Naive thymus-derived CD8-positive, alpha-beta T cell (primary cell): ENCODE results near the gene KLHL29. TPM values are rescaled to one million over a fixed set of nuclear protein-coding genes. Genes with fewer than 3 reads are reported as not detected.

Experiments
- ATAC-seq, 2 donors: fragments of 150-1000 bp; cut with Tn5 transposase in 1 of 2; sonication (Bioruptor Pico), chemical (Tn5 transposase) in 1 of 2; 1 replicate in 1 of 2; 2 replicates in 1 of 2; pipeline ENCODE4 v1.10.0; 2021; ENCODE audit warnings: mild to moderate bottlenecking in 2 of 2, moderate library complexity in 2 of 2
- POLR2A ChIA-PET: fragments of 350-600 bp; sonication (Branson Sonifier 250); formaldehyde crosslinking; loops from one replicate; lab custom pipeline; 2021; ENCODE audit warnings: antibody characterized with exemption; lab: Charles Lee
- DNase-seq, 10 donors: peaks; one replicate each; pipeline versions ENCODE4 v3.0.0 to v3.0.0-alpha.2; 2020 to 2022
- H3K27ac Mint-ChIP-seq, 10 donors: one replicate each; pipeline ENCODE4 v1.8.0; 2020 to 2022; ENCODE audit warnings: mild to moderate bottlenecking in 10 of 10, mixed read lengths in 10 of 10, moderate library complexity in 4 of 10, inconsistent platforms in 1 of 10
- H3K27me3 Mint-ChIP-seq, 5 donors: one replicate each; pipeline ENCODE4 v1.8.0; 2021 to 2022; ENCODE audit warnings: mixed read lengths in 5 of 5
- H3K36me3 Mint-ChIP-seq, 3 donors: one replicate each; pipeline ENCODE4 v1.8.0; 2020 to 2022; ENCODE audit warnings: mixed read lengths in 3 of 3, mild to moderate bottlenecking in 2 of 3, inconsistent platforms in 1 of 3
- H3K4me1 Mint-ChIP-seq, 4 donors: one replicate each; pipeline ENCODE4 v1.8.0; 2021 to 2022; ENCODE audit warnings: mixed read lengths in 4 of 4
- H3K4me3 Mint-ChIP-seq, 10 donors: one replicate each; pipeline ENCODE4 v1.8.0; 2020 to 2022; ENCODE audit warnings: mild to moderate bottlenecking in 10 of 10, mixed read lengths in 10 of 10, moderate library complexity in 6 of 10, inconsistent platforms in 1 of 10
- H3K9me3 Mint-ChIP-seq, 9 donors: one replicate each; pipeline ENCODE4 v1.8.0; 2020 to 2022; ENCODE audit warnings: mixed read lengths in 9 of 9, mild to moderate bottlenecking in 3 of 9, inconsistent platforms in 1 of 9, moderate library complexity in 1 of 9
- polyA plus RNA-seq, 3 donors: library from polyadenylated mRNA; unstranded; fragments of 300-500 nt; fragmentation: Illumina TruSeq; gene quantifications; one replicate each; pipeline ENCODE4 v1.2.3, GENCODE V29; 2021
- total RNA-seq, 8 experiments: library from RNA in 2 of 8; stranded (reverse) in 2 of 8; gene quantifications; one replicate each; pipeline ENCODE4 v1.2.3 and lab custom pipeline; 2021 to 2026

The KLHL29 gene
- total and polyA plus RNA-seq, 5 experiments from 2014 or later, result 0.02 to 1.7 (median 0.14) TPM

DNA sequence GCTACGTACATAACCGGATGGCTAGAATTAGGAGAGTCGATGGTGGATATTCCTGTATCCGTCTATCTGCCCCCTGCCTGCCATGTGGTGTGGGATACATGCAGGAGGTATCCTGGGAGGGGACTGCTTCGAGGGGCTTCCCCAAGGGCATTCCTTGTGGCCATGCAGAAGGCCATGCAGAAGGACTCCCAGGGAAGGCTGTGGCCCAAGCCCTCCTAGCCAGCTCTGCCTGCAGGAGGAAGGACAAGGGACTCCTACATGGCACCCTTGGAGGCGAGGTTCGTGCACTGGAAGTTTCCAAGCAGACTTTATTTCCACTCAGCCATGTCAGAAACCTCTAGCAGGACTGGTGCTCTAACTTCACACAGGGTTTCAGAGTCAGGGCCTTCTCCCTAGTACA lies 136.1 kb downstream of the KLHL29 start:
- H3K4me1 Mint-ChIP-seq, result peaks cover 4 to 9% (median 6%) of the 10 kb centered on the region in 4 donors
- ATAC-seq, result no peak
- no peaks in the 10 kb centered on the region for H3K36me3 Mint-ChIP-seq
- H3K27me3 Mint-ChIP-seq, result peaks cover 0 to 10% (median 0%) of the 10 kb centered on the region in 5 donors
- H3K9me3 Mint-ChIP-seq, result no peaks in the 10 kb centered on the region
- H3K4me3 Mint-ChIP-seq, result no peak overlapping the region
- H3K27ac Mint-ChIP-seq, result no peak overlapping the region
- POLR2A ChIA-PET, result no interaction called here
- DNase-seq, result no peak

DNA sequence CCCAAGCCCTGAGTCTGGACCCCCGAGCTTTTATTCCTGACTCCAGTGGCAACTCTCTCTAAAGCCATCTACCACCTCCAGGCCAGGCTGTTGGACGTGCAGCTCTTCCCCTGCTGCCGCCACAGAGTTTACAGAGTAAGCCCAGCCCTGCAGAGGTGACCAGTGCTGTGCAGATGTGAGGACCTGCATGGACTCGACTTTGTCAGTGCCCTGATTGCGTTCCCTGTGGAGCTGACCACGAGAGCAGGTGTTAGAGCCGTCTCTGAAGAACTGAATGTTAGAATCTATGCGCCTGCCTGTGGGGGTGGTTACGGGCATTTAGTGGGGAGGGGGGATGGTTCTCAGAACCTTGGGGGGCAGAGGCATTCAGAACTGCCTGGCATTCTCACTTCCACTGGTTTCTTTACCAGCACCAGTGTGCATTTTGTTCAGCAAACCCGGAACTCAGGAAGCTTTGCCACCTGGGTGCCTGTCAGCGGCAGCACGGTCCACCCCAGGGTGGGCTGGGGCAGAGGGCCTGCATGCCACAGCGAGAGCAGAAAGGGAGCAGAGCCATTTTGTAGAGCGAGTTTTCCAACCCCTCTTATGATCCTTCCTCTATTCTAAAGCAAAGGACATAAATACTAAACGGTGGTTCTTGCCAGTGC lies 137.9 kb downstream of the KLHL29 start:
- no peak overlapping the region for H3K4me3 Mint-ChIP-seq
- POLR2A ChIA-PET, result interaction anchor here (0.6 kb wide), 1 partner anchor 1760 kb away, joined by 6 read pairs; no protein-coding TSS in a partner anchor
- peak overlapping the region in 1 of 10 donors; percentile 44 for H3K27ac Mint-ChIP-seq
- DNase-seq (no peak), ATAC-seq (no peak)
- peaks cover 6 to 13% (median 12%) of the 10 kb centered on the region in 4 donors for H3K4me1 Mint-ChIP-seq
- H3K27me3 Mint-ChIP-seq, result peaks cover 0 to 5% (median 0%) of the 10 kb centered on the region in 5 donors
- H3K9me3 Mint-ChIP-seq, result no peaks in the 10 kb centered on the region
- no peaks in the 10 kb centered on the region for H3K36me3 Mint-ChIP-seq

DNA sequence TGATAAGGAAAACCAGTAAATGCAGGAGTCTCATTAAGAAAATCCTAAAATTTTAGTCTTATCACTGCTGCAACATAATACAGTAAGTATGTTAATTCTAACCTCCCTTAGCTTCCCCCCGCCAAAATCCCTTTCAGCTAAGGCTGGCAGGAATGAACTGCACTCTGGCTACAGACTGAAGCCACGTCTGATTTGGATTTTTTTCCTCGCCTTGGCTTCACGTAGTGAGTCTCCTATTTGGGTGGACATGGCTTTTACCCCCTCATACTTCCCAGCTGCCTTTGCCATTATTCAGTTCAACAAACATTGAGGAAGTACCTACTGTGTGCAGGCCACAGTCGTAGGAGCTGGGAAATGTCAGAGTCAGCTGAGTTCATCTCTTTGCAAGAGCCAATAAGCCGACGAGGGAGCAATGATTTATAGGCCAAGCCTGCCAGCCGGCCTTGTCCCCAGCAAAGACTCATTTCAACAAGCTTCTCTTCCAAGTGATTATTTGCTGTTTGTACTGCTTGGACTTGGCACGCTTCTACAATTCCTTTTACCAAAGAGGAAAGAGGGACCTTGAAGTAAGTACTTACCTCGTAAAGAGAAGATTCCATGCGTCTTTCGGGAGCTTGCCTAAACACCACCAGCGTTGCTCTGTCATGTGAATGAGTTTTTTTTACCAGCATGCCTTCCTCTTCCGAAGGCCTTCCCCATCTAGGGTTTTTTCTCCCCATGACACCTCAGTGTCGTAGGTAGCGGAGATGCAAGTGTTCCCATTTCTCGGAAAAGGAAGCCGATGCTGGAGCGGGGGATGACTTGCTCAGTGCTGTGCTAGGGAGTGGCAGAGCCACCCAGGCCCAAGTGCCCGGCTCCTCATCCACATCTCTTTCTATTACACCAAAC lies 138.6 kb downstream of the KLHL29 start:
- Mint-ChIP-seq H3K9me3 (no peaks in the 10 kb centered on the region), H3K27me3 (peaks cover 0 to 5% (median 0%) of the 10 kb centered on the region in 5 donors), H3K36me3 (no peaks in the 10 kb centered on the region), H3K4me1 (peaks cover 6 to 13% (median 12%) of the 10 kb centered on the region in 4 donors), H3K27ac (no peak overlapping the region), H3K4me3 (no peak overlapping the region)
- DNase-seq, result no peak
- no peak for ATAC-seq
- POLR2A ChIA-PET, result no interaction called here

GRCh38 chr2:23524261-23524706 lies 139.3 kb downstream of the KLHL29 start:
- Mint-ChIP-seq H3K9me3 (no peaks in the 10 kb centered on the region), H3K36me3 (no peaks in the 10 kb centered on the region), H3K4me1 (peaks cover 6 to 13% (median 11%) of the 10 kb centered on the region in 4 donors), H3K27ac (no peak overlapping the region), H3K4me3 (no peak overlapping the region), H3K27me3 (peaks cover 0 to 5% (median 0%) of the 10 kb centered on the region in 5 donors)
- ATAC-seq (no peak), DNase-seq (no peak)
- POLR2A ChIA-PET, result no interaction called here

- no peak overlapping the region for H3K4me3 Mint-ChIP-seq
- H3K27me3 Mint-ChIP-seq, result peaks cover 0 to 5% (median 0%) of the 10 kb centered on the region in 5 donors
- POLR2A ChIA-PET, result no interaction called here
- H3K4me1 Mint-ChIP-seq, result peaks cover 6 to 14% (median 11%) of the 10 kb centered on the region in 4 donors
- H3K9me3 Mint-ChIP-seq, result no peaks in the 10 kb centered on the region
- ATAC-seq, result no peak
- H3K36me3 Mint-ChIP-seq, result no peaks in the 10 kb centered on the region
- DNase-seq, result no peak
- H3K27ac Mint-ChIP-seq, result peak overlapping the region in 1 of 10 donors; percentile 44
Observed at GRCh38 chr2:23525137-23525765, 140.3 kb downstream of the KLHL29 start.

DNA sequence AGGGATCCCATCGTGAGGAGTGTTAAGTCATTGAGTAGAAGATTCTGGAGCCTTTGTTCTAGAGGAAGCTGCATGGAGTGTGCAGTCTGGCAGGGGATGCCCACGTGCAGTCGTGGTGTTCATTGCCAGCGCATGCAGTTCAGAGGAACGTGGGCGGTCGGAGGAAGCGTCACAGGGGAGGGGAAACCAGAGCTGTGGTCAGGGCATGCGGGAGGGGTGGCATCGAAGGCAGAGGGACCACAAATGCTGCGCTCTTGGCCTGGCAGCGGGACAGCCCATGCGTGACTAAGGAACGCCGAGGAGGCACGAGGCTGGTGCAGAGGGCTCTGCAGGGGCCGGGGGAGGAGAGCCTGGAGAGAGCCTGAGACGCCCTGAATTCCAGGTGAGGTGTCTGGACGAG lies 141.1 kb downstream of the KLHL29 start:
- ATAC-seq, result peak; percentile 62 to 87

GRCh38 chr2:23526835-23527790 lies 142.1 kb downstream of the KLHL29 start:
- H3K27me3 Mint-ChIP-seq, result peaks cover 0 to 5% (median 0%) of the 10 kb centered on the region in 5 donors
- no peak overlapping the region for H3K27ac Mint-ChIP-seq
- H3K4me3 Mint-ChIP-seq, result no peak overlapping the region
- no peaks in the 10 kb centered on the region for H3K9me3 Mint-ChIP-seq
- H3K36me3 Mint-ChIP-seq, result no peaks in the 10 kb centered on the region
- ATAC-seq (no peak), DNase-seq (no peak)
- H3K4me1 Mint-ChIP-seq, result peaks cover 11 to 30% (median 17%) of the 10 kb centered on the region in 4 donors
- POLR2A ChIA-PET, result no interaction called here

More for the DNA sequence above, 141.1 kb downstream of the KLHL29 start:
- Mint-ChIP-seq H3K27ac (peak overlapping the region in 3 of 10 donors; percentile 41 to 89 (median 70)), H3K36me3 (no peaks in the 10 kb centered on the region), H3K4me3 (peak overlapping the region in 7 of 10 donors; percentile 8 to 73 (median 48)), H3K4me1 (peaks cover 6 to 20% (median 11%) of the 10 kb centered on the region in 4 donors), H3K27me3 (peaks cover 0 to 5% (median 0%) of the 10 kb centered on the region in 5 donors), H3K9me3 (no peaks in the 10 kb centered on the region)
- peak in 6 of 10 donors; percentile 13 to 50 (median 36) for DNase-seq
- POLR2A ChIA-PET, result no interaction called here

- POLR2A ChIA-PET, result no interaction called here
- no peaks in the 10 kb centered on the region for H3K9me3 Mint-ChIP-seq
- no peak for ATAC-seq
Observed at GRCh38 chr2:23528171-23528570, 143.2 kb downstream of the KLHL29 start.

DNA sequence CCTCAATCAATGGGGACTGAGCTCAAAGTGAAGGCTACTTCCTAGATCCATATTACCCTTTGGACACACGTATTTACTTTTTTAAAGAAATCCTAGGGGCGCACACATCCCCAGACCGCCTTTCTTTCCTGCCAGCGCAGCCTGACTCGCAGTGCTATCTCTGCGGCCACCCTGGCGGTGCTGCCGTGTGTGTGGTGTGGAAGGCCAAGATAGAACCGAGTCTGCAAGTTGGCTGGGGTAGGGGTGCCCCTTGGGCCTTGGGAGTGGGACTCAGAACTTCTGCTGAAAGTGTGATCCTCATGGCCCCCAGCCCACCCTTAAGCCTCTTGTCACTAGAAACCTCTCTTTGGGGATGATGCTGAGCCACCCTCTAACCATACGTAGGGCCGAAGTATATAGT lies 143.7 kb downstream of the KLHL29 start:
- peaks cover 24 to 46% (median 32%) of the 10 kb centered on the region in 4 donors for H3K4me1 Mint-ChIP-seq
- H3K9me3 Mint-ChIP-seq, result no peaks in the 10 kb centered on the region
- no peak overlapping the region for H3K27ac Mint-ChIP-seq
- no peaks in the 10 kb centered on the region for H3K27me3 Mint-ChIP-seq
- ATAC-seq, result no peak
- POLR2A ChIA-PET, result no interaction called here
- no peak overlapping the region for H3K4me3 Mint-ChIP-seq
- no peaks in the 10 kb centered on the region for H3K36me3 Mint-ChIP-seq
- no peak for DNase-seq

More at GRCh38 chr2:23528171-23528570, 143.2 kb downstream of the KLHL29 start:
- H3K4me1 Mint-ChIP-seq, result peaks cover 20 to 41% (median 27%) of the 10 kb centered on the region in 4 donors
- no peak overlapping the region for H3K4me3 Mint-ChIP-seq
- H3K36me3 Mint-ChIP-seq, result no peaks in the 10 kb centered on the region
- no peak overlapping the region for H3K27ac Mint-ChIP-seq
- DNase-seq, result no peak
- no peaks in the 10 kb centered on the region for H3K27me3 Mint-ChIP-seq

- POLR2A ChIA-PET, result no interaction called here
- Mint-ChIP-seq H3K4me1 (peaks cover 26 to 56% (median 42%) of the 10 kb centered on the region in 4 donors), H3K36me3 (no peaks in the 10 kb centered on the region), H3K27me3 (no peaks in the 10 kb centered on the region), H3K4me3 (no peak overlapping the region), H3K27ac (peak overlapping the region in 2 of 10 donors; percentile 9 to 32), H3K9me3 (no peaks in the 10 kb centered on the region)
- DNase-seq (no peak), ATAC-seq (no peak)
Observed at GRCh38 chr2:23529659-23530058, 144.7 kb downstream of the KLHL29 start.

- Mint-ChIP-seq H3K4me1 (peaks cover 29 to 60% (median 49%) of the 10 kb centered on the region in 4 donors), H3K36me3 (no peaks in the 10 kb centered on the region), H3K4me3 (no peak overlapping the region), H3K9me3 (no peaks in the 10 kb centered on the region), H3K27ac (peak overlapping the region in 5 of 10 donors; percentile 45 to 78 (median 73)), H3K27me3 (no peaks in the 10 kb centered on the region)
- POLR2A ChIA-PET, result no interaction called here
- ATAC-seq, result no peak
- no peak for DNase-seq
Observed at GRCh38 chr2:23530206-23530908, 145.4 kb downstream of the KLHL29 start.
